Left ventricle myocardium superior (tissue), 1 donor: ENCODE results near the gene ANXA6. TPM values are rescaled to one million over a fixed set of nuclear protein-coding genes. Genes with fewer than 3 reads are reported as not detected.
A peak's percentile ranks its signal among the peaks of the same experiment; 100 is the strongest.
"Not testable (repeated sequence)": the region's sequence is repeated elsewhere in the genome, so short reads cannot be mapped to it uniquely, and the experiment has no call there.

ENCODE experiments used
- ATAC-seq: fragments of 200-7000 bp; cut with Tn5 transposase; one replicate; pipeline ENCODE4 v1.9.1; 2020; ENCODE audit warnings: mild to moderate bottlenecking, moderate library complexity
- DNase-seq: peaks from one replicate; pipeline ENCODE4 v3.0.0-alpha.2; 2020
- intact Hi-C: fragments of 100-400 bp; cut with micrococcal nuclease; formaldehyde crosslinking; loops from one replicate; pipeline ENCODE4 v1.11.0; 2022
- total RNA-seq: library from RNA; stranded (reverse); fragmentation: NEBNext Ultra II Directional; extraction: Animal tissue kit (Norgen Biotek cat#: 25700); gene quantifications from one replicate; pipeline ENCODE4 v1.2.1, GENCODE V29; 2021
- donor health status: DM: no; HTN: yes; CAD: no; lungs with severe emphysema.

ANXA6 gene
- total RNA-seq, 1 donor from 2014 or later: 214 TPM

- no peak for DNase-seq
- ATAC-seq: no peak
- intact Hi-C loops: no loop called here
These were observed 25.4 kb upstream of the ANXA6 start for GRCh38 chr5:151182976-151183375.

- no peak for DNase-seq
- intact Hi-C loops: no loop called here
- no peak for ATAC-seq
These were observed 24.9 kb upstream of the ANXA6 start for GRCh38 chr5:151182524-151182900.

GRCh38 chr5:151181818-151182523 lies 24.4 kb upstream of the ANXA6 start:
- ATAC-seq (no peak), DNase-seq (no peak)
- intact Hi-C loops: no loop called here

GRCh38 chr5:151180291-151180690 lies 22.7 kb upstream of the ANXA6 start:
- DNase-seq: no peak
- intact Hi-C loops: no loop called here
- ATAC-seq: no peak

- ATAC-seq (no peak), DNase-seq (no peak)
- intact Hi-C loops: no loop called here
These were observed 21.9 kb upstream of the ANXA6 start for GRCh38 chr5:151179489-151179840.

GRCh38 chr5:151178777-151179488 lies 21.4 kb upstream of the ANXA6 start:
- ATAC-seq (no peak), DNase-seq (no peak)
- intact Hi-C loops: no loop called here

- DNase-seq: no peak
- no peak for ATAC-seq
- intact Hi-C loops: no loop called here
These were observed 20.8 kb upstream of the ANXA6 start for GRCh38 chr5:151178372-151178771.

GRCh38 chr5:151176268-151176667 lies 18.7 kb upstream of the ANXA6 start:
- intact Hi-C loops, DNase-seq, ATAC-seq: not testable (repeated sequence)

GRCh38 chr5:151174612-151175101 lies 17.1 kb upstream of the ANXA6 start:
- peak; percentile 55 for ATAC-seq
- DNase-seq: peak; percentile 42
- intact Hi-C loops: no loop called here

- ATAC-seq: peak; percentile 53
- intact Hi-C loops: no loop called here
- DNase-seq: no peak
These were observed 16.4 kb upstream of the ANXA6 start for GRCh38 chr5:151173711-151174611.

GRCh38 chr5:151171529-151171928 lies 13.9 kb upstream of the ANXA6 start:
- intact Hi-C loops: no loop called here
- DNase-seq: no peak

GRCh38 chr5:151168602-151169344 lies 11.2 kb upstream of the ANXA6 start:
- intact Hi-C loops: loop anchor here (5.0 kb wide), 1 partner anchor 166 kb away; no protein-coding TSS in a partner anchor
- ATAC-seq: no peak

More at GRCh38 chr5:151171529-151171928, 13.9 kb upstream of the ANXA6 start:
- ATAC-seq: no peak

GRCh38 chr5:151167022-151167421 lies 9.4 kb upstream of the ANXA6 start:
- intact Hi-C loops: loop anchor here (5.0 kb wide), 1 partner anchor 165 kb away; no protein-coding TSS in a partner anchor
- ATAC-seq: no peak
- no peak for DNase-seq

More at GRCh38 chr5:151168602-151169344, 11.2 kb upstream of the ANXA6 start:
- no peak for DNase-seq

- peak; percentile 72 for DNase-seq
- intact Hi-C loops: loop anchor here (5.0 kb wide), 2 partner anchors 38 to 163 kb away; no protein-coding TSS in a partner anchor
- peak; percentile 92 for ATAC-seq
These were observed 7.3 kb upstream of the ANXA6 start for GRCh38 chr5:151164687-151165392.

- DNase-seq (no peak), ATAC-seq (no peak)
- intact Hi-C loops: loop anchor here (5.0 kb wide), 1 partner anchor 35 kb away; no protein-coding TSS in a partner anchor
These were observed 5.2 kb upstream of the ANXA6 start for GRCh38 chr5:151162776-151163175.

- intact Hi-C loops: loop anchor here (5.0 kb wide), 1 partner anchor 33 kb away; no protein-coding TSS in a partner anchor
- no peak for DNase-seq
These were observed 2.2 kb upstream of the ANXA6 start for GRCh38 chr5:151159649-151160373.

GRCh38 chr5:151158287-151158661 lies 695 bp upstream of the ANXA6 start:
- intact Hi-C loops: no loop called here
- no peak for DNase-seq
- peak; percentile 21 for ATAC-seq

More at GRCh38 chr5:151159649-151160373, 2.2 kb upstream of the ANXA6 start:
- no peak for ATAC-seq
